GM18861 (cell line): Measurements from ENCODE around the gene MAD2L1BP.
A peak's percentile ranks its signal among the peaks of the same experiment; 100 is the strongest.

ENCODE experiments used
- ATAC-seq: cut with Tn5 transposase; IDR thresholded peaks from one replicate; pipeline ENCODE4 v1.9.1; 2021; ENCODE audit not compliant: unreplicated experiment

The MAD2L1BP gene

DNA sequence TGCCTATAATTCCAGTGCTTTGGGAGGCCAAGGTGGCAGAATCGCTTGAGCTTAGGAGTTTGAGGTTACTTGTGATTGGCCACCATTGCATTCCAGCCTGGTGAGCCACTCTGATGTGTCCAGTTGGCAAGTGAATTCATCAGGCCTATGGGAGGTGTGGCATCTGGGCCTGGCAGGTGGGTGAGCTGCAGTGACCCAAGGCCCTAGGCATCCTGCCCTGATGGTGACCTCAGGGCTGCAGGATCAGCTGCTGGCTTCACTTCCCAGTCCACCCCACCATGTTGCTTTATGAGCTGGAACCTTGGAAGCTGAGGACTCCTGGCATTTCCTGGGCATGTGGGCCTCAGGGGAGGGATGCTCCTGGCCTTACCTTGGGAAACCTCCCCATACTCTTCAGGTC is 29.7 kb downstream of the MAD2L1BP start:
- ATAC-seq, result no peak

DNA sequence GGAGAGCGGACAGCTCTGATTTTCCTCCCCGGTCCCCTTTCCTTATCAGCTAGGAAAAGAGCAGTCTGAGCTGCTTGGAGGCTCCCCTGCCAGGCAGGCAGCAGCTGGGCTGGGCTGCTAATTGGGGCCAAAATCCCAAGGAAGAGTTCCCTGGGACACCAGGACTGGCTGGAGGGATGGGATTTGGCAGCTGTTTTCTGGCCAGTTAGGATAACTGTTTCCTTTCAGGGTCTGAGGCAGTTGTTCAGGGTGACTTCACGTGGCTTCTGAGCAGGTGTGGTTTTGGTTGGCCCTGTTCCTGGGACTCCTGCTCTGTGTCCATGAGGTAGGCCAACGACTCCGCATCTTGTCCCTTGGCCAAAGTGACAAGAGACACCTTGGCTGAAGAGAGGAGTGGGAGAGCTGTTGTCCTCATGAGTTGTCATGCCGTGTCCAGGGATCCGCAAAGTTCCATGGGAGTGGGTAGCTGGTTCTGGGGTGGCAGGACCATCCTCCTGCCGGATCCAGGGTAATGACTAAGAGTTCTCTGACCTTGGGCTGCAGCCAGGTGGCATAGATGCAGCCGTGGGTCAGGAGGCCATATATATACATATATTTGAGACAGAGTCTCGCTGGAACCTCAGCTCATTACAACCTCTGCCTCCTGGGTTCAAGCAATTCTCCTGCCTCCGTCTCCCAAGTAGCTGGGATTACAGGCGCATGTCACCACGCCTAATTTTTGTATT is 30.7 kb downstream of the MAD2L1BP start:
- ATAC-seq, result no peak

DNA sequence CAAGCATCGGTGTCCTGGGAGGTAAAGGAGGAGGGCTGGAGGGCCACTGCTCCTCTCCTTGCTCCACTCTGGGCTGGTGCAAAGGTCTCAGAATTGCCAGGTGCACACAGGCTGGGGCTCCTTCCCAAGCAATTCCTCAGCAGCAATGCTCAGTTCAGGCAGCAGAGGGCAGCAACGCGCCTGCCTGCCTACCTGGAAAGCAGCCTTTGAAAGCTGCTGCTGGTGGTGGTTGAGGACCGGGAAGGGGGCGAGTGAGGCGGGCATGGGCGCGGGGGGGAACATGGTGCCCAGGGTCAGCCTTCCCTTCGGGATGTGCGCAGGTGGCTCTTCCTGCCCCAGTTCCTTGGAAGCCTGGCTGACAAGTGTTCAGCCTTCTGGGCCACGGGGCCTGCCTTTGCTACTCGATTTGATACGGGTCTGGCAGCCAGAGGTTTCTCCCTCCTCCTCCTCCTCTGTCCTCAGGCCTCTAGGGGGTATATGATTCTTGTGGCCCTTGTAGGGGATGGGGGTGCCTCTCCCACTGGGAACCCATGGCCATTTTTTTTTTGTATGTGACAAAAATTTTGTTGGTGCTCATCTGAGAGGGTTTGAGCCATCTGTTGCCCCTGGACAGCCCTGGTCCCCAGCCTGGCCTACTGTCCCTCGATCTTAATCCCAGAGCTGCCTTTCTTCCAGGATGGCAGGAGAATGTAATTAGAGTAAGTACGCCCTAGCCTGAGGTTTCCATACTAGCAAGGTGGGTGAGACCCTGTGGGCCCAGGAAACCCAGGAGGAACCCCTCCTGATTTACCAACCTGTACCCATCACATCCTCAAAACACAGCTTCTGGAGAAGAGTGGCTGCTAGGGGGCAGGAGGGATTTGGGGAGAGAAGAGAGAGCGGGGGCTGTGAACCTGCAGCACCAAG is 31.9 kb downstream of the MAD2L1BP start:
- peak; percentile 51 for ATAC-seq

DNA sequence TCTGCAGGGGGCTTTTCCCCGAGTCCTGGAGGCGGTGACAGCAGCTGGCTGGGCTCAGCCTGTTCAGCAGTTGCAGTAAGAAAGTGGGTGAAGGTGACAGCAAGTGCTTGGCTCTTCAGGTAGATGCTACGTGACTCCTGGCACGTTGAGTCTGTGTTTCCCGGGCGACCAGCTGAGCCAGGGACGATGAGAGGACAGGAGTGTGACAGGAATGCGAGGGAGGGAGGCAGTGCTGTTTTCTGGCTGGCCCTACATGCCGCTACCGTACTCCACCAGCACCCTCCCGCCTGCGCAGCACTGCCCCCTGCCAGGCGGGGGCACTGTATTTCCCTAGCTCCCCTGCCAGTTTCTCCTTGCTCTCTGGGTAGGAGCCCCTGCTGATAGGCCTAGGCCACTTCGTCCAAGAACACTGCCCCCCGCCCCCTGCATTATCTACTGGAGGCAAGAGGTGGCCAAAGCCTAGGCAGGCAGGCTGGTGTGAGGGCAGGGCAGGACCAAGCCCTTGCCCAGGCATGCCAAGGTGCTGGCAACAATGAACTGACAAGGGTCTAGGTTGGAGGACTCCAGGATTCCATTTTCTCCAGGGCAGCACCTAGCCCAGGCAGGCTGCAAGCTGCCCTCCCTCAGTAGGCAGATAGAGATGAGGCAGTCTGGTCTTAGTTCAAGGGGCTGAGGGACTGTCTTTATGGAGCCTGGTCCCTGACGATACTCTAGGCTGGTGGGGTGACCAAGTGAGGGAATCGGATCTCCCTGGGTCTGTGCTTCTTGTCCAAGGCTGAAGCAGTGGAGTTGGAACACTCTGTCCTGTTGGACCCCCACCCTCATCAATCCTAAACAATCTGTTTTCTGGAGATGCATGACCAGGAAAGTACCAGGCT is 32.8 kb downstream of the MAD2L1BP start:
- ATAC-seq, result no peak

DNA sequence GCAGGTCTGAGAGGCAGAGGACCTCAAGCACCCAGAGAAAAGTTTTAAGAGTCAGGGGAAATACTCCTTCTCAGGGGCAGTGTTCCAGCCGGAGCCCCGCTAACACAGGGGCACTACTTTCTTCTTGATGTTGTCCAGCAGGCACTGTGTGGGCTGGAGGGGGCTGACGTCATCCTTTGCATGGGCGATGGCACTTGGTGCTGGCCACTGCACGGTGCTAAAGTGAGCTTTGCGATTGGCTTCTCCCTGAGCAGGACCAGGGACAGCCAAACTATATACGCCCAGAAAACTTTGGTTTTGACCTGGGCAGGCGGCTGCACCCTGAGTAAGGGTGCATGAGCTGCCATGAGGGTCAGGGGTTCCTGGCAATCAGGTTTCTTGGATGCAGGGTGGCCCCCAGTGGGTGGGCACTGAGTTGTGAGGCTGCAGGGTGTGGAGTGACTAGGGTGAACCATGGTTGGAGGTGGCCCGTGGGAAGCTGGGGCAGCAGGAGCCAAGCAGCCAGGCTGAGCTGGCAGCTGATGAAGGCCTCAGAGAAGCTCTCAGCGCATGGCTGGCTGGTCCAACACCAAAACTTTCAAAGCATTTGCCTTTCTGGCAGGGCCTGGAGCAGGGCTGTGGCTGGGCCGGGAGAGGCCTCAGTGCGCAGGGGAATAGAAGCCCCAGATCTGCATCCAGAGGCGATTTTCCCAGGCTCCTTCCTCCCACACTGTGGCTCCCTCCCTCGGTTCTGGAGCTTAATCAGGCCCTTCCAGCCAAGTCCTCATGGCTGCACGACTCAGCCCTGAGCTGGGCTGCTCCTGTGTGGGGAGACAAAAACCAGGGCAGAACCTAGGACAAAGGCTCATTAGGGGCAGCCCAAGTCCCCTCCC is 33.6 kb downstream of the MAD2L1BP start:
- ATAC-seq, result no peak

DNA sequence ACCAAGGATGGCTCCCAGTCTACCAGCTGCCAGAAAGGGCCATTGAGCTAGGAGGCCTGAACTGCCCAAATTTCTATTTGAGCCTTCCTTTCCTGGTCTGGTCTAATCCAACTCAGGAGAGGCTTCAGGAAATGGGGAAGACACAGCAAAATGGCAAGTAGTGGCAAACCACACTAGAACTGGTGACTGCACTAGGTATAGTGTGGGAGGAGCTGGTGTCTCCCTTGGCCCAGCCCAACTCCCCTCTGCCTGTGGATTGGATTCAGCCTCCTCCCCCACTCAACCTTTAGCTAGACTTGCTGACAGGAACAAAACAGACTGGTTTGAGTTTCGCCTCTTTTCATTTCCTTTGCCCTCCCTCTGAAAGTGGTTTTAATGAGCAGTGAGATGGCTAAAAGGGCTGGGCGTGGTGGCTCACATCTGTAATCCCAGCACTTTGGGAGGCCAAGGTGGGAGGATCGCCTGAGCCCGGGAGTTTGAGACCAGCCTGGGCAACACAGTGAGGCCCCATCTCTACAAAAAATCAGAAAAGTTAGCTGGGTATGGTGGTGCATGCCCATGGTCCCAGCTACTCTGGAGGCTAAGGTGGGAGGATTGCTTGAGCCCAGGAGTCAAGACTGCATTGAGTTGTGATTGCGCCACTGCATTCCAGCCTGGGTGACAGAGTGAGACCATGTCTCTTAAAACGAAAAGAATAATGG is 34.4 kb downstream of the MAD2L1BP start:
- ATAC-seq, result no peak

DNA sequence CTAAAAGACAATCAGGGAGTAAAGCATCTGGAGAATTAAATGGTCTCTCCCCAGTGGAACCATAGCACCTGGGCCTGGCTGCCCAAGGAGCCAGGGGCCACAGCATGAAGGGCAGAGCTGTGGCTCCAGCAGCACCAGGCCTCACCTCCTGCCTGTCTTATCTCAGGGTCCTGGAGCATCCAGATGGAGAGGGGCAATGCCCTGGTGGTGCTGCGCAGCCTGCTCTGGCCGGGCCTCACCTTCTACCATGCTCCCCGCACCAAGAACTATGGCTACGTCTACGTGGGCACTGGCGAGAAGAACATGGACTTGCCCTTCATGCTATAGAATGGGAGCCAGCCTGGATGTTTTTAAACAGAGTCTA is 35.0 kb downstream of the MAD2L1BP start:
- no peak for ATAC-seq

DNA sequence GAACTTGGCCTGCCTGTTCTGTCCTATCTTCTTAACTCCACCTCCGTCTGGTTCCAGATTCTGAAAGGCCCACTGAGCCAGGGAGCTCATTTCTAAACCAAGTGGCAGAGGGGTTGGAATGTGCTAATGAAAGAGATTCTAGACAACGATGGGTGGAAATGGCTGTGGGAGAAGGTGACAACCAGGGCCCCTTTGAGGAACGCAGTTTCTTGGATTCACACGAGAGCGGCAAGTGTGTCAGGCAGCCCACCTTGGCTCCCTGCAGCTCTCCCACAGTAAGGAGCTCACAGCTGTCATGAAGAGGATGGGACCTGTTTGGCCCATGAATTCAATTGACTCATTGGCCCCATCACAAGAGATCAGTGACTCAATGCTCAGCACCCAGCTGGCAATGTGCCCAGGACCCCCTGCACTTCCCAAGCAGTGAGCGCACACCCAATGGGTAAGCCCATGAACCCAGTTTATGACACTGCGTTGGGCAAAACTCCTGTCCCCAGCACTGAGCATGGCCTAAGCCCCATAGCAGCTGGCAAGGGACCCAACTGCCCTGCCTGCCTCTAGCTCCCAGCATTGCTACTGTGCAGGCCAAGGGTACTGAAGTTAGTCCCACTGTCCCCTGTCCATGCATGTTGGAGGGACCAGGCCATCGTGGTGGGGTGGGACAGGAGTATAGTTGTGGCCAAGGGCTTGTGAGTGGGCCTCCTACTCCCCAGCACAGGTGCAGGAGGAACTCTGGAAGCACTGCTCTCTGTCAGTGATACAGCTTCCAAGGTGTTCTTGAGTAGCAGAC is 35.6 kb downstream of the MAD2L1BP start:
- ATAC-seq, result no peak

DNA sequence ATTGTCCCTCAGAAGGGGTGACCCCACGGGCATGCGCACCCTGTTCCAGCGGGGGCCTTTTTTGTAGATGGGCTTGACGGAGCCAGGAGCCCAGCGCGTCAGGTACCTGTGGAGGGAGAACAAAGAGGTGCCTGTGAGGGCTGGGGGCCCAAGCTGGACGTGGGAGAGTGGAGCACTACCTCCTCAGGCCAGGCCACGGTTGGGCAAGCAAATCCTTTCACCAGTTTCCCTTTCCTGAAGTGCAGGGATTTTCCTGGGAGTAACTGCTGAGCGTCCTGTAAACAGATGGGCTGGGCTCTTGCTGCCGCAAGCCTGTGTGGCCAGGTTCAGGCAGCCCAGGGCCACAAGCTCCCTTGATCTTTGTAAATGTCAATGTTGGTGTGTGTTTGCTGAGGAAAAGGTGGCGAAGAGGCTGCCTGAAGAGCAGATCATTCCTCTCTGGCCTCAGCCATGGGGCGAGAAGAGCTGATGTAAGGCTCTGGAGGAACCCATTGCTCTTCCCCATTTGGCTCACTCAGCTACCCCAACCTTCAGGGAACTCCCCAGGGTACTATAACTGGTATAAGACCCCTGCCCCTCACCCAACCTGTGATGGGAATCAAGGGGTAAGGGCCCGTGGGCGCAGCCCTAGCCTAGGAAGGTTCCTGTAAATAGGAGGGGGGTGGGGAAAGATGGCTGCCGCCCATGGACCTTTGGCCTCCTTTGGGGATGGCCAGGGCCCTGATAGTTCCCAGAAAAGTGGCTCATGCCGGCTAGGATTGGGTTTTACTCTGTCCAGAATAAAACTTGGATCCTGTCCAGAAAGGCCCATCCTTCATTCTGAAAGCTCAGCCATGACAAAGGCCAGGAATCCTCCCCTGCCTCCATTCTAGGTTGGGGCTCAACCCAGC is 36.4 kb downstream of the MAD2L1BP start:
- ATAC-seq, result no peak

DNA sequence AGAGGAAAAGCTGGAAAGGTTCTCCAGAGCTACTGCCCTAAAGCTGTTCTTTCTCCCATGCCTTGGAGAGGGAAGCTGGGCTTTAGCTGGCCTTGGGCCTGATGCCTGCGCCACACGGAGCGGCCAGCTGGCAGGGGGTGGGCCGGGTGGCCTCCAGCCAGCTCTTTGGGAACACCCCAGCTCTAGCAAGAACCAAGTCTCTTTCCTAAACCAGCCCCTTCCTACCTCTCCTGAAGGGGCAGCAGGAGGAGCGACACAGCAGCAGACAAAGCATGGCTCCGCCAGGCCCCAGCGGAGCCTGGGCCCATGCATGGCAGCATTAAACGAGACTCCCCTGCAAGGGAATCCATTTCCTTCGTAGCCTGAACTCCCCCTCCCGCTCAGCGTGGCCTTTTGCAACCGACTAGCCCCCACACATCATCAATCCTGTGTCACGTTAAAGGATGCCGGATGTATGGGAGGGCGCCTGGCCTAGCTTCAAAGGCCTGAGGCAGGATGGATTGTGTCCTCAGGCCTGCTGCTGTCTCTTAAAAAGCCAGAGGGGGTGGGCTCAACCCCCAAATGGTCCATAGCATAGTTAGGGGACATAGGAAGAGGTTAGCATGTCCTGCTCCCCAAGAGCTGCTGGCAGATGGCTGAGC is 37.9 kb downstream of the MAD2L1BP start:
- no peak for ATAC-seq

DNA sequence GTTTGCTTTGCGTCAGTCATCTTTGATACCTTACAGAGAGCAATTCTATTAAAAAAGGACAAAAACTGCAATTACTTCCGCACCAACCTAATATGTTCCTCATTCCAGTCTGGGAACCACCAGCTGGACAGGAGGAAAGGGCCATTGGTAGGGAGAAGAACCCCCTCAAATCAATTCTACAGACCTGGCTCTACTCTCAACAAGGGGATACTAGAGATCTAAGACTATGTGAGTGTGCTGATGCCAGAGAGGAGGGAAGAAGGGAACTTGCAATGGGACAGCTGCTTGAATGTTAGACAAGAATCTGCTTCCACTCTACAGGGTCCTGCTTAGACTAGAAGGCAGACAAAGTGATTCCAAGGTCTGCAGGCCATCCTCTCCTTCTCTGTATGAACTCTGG is 38.7 kb downstream of the MAD2L1BP start:
- ATAC-seq, result no peak

DNA sequence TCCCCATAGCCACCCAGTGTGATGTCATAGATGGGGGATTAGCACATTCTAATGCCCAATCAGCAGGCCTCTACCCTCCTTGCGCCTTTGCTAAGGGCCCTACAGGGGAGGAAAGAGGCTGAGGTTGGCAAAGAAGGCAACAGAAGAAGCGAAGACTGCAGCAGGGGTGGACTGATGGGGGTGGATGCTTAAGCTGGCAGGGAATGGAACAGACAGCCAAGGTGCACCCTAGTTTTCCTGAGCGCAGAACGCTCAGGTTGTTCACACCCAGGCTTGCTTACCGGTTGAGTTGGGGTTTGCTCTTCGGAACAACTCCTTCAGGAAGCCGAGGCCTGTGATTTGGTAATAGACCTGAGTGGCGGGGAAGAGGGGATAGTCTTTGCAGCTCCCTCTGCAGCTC is 39.3 kb downstream of the MAD2L1BP start:
- ATAC-seq, result no peak

DNA sequence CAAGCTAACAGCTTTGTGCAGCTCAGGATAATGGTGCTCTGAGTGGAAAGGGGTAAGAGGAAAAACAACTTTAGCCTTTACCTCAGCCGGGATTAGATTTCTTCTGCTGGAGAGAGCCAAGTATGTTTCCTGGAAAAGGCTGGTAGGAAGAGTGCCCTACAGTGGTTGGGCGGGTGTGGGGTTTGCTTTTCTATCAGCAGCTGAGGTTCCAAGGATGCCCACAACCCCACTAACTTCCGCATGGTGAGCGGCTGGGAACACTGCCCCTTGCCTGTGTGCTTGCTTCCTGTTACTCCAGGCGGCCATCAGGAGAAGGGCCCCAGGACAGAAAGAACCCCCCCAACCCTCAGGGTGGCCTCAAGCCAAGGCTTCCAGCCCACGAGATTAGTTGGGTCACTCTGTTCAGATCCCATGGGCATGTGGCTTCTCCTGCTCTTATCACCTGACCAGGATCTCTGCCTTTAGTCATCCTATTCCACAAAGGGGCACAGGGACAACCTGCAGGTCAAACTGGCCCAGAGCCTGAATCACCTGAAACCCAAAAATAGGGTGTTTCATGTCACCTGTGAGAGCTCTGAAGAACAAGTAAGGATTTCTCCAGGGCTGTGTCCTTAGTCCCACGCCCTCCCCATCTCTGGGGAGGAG is 41.4 kb downstream of the MAD2L1BP start:
- ATAC-seq, result no peak

DNA sequence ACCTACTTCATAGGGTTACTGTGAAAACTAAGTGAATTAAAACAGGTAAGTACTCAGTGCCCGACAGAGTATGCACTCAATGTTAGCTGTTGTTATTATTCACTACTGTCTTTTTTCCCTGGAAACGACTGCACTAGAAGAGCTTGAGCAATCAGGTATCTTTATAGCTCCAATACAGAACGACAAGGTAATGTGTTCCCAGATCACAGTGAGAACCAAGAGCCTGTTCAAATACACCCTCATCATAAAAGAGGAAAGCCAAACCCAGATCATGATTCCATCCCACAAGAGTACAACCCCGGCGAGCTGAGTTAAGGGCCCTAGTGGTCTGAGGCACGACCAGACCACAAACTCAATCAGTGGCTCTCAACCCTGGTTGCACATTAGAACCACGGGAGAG is 42.1 kb downstream of the MAD2L1BP start:
- no peak for ATAC-seq

DNA sequence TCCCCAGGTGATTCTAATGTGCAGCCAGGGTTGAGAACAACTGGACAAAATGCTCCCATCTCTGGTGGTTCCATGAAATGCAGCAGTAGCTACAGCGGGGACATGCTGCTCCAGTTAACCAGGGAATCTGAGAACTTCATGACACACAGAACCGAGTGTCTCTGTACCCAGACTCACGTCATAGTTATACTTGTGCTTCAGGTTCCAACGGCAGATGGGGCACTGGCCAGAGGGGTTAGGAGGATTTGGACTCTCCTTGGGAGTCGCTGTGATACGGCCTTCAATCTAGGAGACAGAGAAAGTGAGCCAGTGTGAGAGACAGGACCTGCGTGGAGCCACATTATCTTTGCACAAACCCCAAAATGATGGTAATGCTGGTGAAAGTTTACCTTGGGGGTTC is 42.7 kb downstream of the MAD2L1BP start:
- ATAC-seq, result no peak

DNA sequence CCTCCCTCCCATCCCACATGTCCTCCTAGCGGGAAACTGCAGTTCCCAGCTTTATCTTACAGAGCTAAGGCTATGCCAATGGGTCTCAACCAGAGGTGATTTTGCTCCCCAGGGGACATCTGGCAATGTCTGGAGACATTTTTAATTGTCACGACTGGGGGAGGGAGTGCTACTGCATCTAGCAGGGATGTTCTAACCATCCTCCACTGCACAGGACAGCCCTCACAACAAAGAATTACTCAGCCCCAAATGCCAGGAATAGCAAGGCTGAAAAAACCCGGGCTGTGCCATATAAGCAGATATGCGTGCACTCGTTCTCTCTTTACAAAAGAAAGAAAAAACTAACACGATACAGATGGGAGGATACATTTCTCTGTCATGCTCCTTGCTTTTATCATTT is 43.4 kb downstream of the MAD2L1BP start:
- no peak for ATAC-seq
